DMS53 (cell line): ENCODE data around the gene VAV3.
"Not testable (repeated sequence)": the region's sequence is repeated elsewhere in the genome, so short reads cannot be mapped to it uniquely, and the experiment has no call there.

Experiments
- DNase-seq: peaks from one replicate; lab custom pipeline; 2025; lab: John Stamatoyannopoulos, UW

The VAV3 gene

GRCh38 chr1:107935396-107936064, 29.4 kb downstream of the VAV3 start:
- DNase-seq = no peak

DNA sequence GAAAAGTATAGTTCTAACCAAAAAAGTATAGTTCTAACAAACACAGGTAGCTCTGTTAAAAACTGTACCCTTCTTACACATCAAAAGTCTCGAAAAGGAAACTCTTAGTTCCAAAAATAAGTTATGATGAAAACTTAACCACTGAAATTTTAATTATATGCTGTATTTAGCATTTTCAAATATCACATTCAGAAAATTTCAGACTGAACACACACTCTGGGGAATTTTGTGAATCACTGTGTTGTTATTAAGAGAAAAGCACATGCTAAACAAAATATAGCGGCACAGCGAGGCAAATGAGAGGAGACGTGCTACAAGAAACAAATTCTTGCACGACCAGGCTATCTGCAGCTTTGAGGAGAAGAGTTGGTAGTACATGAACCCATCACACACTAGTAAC, 30.4 kb downstream of the VAV3 start:
- DNase-seq = no peak

DNA sequence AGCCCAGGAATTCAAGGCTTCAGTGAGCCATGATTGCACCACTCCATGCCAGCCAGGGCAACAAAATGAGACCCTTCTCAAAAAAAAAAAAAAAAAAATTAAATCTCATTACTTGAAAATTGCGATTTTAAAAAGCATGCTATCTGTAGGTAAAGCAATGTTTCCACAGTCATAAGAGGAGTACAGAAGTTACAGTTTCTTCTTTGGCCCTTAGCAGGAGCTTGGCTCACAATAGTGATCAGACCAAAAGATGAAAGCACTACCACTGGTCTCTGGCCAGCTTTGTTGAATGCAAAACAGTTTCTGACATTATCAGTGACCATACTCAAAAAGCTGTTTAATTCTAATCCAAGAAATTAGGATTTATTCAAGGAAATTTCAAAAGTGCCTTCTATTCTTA, 31.2 kb downstream of the VAV3 start:
- no peak for DNase-seq

DNA sequence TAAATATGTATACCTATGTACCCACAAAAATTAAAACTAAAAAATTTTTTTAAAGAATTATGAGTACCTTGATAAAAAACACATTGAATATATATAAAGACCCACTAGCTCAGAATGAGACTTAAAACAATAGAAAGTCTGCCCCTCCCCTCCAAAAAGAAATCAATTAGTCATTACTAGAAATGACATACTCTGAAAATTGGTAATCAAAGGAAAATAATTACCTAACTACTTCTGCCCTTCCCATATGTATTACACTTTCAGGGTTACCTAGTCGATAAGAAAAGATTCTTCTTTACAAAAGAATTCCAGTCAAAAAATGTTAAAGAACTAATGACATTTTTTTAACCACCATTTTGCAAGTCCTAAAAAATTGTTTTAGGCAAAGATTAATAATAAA, 34.7 kb downstream of the VAV3 start:
- no peak for DNase-seq

- no peak for DNase-seq
Observed at GRCh38 chr1:107927820-107928219, 37.2 kb downstream of the VAV3 start.

DNA sequence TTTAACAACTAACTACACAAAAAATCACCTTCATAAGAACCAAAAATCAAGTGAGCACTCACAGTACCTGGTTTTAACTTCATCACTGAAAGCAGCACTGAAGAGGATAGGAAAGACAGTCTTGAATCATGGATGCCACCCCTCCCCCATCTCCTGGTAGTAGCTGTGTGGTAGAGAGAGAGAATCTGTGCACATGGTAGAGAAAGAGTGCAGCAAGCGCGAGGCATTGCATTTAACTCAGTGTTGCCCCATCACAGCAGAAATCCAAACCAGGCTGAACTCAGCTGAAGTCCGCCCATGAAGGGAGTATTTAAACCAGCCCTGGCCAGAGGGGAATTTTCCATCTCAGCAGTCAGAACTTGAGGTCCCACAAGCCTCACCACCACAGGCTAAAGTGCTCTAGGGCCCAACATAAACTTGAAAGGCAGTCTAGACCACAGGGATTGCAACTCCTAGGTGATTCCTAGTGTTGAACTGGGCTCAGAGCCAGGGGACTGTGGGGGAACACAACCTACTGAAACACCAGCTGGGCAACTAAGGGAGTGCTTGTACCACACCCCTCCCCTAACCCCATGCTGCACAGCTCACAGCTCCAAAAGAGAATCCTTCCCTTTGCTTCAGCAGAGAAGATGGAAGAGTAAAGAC, 38.4 kb downstream of the VAV3 start:
- peak; percentile 17 for DNase-seq

GRCh38 chr1:107925565-107925964, 39.4 kb downstream of the VAV3 start:
- no peak for DNase-seq

DNA sequence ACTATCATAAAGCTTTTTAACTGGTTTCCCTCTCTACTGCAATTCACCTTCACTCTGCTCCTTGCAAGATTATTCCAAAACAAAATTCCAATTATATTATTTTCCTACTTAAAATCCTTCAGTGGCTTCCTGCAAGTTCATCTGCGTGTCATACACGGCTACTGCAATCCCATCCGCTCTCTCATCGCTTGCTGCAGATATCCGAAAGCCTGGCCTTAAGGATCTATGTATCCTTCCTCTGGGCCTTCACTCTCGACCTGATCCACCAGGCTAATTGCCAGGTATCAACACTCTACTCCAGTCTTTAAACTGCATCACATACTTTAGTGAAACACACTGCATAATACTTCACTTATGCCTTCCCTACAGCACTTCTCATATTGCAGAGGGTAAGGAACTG, 44.0 kb downstream of the VAV3 start:
- DNase-seq = no peak

DNA sequence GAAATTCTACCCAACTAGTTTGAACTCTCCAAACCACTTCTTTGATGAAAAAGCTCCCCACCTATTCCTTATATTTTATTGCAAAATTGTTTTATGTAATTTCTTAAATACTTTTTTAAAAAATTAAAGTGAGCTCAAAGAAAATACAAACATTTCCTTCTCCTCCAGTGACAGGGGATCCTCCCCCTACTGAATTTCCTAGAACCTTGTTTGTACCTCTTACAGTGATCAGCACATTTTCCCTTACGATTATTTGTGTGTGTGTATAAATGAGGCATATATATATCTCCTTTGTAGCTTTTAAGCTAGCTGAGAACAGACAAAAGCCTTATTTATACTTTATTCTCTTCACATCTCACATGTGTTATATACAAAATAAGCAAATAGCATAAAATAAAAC, 44.4 kb downstream of the VAV3 start:
- no peak for DNase-seq

DNA sequence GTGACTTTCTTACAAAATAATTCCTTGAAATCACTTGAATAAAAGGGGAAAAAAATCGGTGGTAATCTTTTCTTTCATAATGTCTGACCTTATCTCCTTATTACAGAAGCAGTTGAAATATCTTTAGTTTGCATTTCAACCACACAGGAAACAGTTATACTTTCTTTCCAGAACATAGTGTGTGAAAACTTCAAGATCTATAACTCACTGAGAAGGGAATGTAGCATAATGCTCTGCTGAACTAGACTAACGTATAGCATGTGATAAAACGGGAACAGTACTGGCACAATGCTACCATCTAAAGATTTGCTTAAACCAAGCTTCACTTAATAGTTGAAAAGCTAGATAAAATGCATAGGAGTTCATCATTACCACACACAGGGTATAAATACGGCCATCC, 45.0 kb downstream of the VAV3 start:
- DNase-seq = no peak

GRCh38 chr1:107914119-107914765, 50.7 kb downstream of the VAV3 start:
- no peak for DNase-seq

GRCh38 chr1:107912656-107913055, 52.3 kb downstream of the VAV3 start:
- DNase-seq = no peak

DNA sequence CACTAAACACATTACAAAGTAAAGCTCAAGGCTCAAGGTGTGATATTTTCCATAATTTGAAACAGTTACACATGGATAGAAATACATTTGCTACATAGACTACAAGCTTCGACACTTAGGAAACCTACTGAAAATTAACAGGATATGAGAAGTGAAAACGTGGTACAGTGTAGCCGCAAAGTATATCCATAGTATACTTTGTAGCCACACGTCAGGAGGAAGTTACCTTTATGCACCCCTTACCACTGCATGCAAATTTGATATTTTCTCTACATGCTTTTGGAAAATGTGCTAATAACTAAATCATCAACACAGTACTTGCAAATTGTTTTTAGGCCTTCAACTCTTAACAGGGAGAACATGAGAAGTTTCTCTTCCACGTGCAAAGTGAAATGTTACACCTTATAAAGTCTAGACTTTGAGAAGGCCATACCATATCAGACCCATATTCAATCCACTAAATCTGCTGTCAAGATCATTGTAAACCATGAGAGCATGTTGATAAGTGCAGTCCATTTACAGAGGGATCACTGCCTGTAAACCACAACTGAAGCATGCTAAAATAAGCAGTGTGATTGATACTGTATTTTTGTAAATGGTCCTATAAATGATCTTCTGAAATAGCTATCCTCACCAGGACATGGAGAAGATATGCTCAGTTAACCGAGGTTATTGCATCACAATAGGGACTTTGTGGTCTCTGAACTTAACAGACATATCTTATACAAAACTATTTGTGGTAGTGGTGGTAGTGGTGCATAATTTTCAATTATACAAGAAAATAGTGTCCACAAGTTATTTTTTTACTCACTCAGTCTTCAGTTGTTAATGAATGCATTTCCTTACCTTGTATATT, 64.7 kb downstream of the VAV3 start:
- DNase-seq = no peak

GRCh38 chr1:107899655-107900054, 65.3 kb downstream of the VAV3 start:
- no peak for DNase-seq

GRCh38 chr1:107897438-107898345, 67.3 kb downstream of the VAV3 start:
- DNase-seq = no peak

DNA sequence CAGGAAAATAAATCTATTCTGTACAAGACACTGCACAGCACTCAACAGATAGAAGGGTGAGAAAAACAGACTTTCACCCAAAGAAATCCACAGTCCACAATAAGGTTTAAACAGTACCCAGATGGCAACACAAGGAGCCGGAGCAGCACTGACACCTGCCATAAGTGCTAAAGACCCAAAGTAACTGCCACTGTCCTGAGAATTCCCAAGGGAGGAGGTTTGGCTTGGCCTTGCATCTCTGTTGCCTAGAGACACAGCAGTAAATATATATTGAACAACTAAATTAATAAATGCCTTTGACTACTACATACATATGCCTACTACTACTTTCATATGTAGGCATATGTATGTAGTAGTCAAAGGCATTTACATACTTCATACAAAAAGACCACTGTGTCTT, 68.0 kb downstream of the VAV3 start:
- no peak for DNase-seq

- no peak for DNase-seq
Observed at GRCh38 chr1:107896401-107896800, 68.6 kb downstream of the VAV3 start.

- DNase-seq = no peak
Observed at GRCh38 chr1:107895403-107896191, 69.4 kb downstream of the VAV3 start.

GRCh38 chr1:107894605-107895004, 70.4 kb downstream of the VAV3 start:
- DNase-seq = no peak

DNA sequence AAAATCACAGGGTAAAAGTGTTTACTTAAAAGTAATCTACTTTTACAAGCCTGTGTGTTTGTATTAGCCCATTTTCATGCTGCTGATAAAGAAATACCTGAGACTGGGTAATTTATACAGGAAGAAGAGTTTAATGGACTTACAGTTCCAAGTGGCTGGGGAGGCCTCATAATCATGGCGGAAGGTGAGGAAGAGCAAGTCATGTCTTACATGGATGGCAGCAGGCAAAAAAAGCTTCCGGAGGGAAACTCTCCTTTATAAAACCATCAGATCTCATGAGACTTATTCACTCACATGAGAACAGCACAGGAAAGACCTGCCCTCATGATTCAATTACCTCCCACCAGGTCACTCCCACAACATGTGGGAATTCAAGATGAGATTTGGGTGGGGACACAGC, 71.6 kb downstream of the VAV3 start:
- DNase-seq = not testable (repeated sequence)

GRCh38 chr1:107889524-107889923, 75.5 kb downstream of the VAV3 start:
- no peak for DNase-seq
